Iris pigment epithelial cell (primary cell): ENCODE measurements around the gene NEUROG3.
"Not testable (repeated sequence)": the region's sequence is repeated elsewhere in the genome, so short reads cannot be mapped to it uniquely, and the experiment has no call there.

ENCODE experiments used
- DNase-seq: peaks from one replicate; pipeline ENCODE4 v3.0.0-alpha.2; 2011; ENCODE audit warnings: low read depth

NEUROG3 gene

DNA sequence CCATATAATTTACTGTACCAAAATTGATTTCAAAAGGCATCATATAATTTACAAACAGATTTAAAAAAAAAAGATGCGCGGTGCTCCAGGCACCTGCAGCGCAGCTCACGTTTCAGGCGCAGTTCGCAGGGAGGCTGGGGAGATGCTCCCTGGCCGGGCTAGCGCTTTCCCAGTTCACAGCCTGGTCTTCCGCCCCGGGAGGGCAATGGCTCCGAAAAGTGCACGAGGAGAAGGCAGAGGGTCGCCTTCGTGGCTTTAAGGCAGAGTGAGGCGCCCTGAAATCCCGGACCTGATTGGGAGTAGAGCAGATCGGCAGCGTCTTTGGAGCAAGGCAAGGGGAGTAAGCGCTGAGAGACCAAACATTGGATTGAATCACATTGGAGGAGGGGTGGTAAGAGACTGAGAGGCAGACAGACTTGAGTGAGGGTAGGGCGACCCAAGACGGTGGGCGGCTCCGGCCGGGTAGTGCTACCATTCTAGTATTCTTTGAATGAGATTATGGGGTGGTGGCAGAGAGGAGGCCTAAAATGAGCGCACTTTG, 1.5 kb downstream of the NEUROG3 start:
- DNase-seq: no peak

DNA sequence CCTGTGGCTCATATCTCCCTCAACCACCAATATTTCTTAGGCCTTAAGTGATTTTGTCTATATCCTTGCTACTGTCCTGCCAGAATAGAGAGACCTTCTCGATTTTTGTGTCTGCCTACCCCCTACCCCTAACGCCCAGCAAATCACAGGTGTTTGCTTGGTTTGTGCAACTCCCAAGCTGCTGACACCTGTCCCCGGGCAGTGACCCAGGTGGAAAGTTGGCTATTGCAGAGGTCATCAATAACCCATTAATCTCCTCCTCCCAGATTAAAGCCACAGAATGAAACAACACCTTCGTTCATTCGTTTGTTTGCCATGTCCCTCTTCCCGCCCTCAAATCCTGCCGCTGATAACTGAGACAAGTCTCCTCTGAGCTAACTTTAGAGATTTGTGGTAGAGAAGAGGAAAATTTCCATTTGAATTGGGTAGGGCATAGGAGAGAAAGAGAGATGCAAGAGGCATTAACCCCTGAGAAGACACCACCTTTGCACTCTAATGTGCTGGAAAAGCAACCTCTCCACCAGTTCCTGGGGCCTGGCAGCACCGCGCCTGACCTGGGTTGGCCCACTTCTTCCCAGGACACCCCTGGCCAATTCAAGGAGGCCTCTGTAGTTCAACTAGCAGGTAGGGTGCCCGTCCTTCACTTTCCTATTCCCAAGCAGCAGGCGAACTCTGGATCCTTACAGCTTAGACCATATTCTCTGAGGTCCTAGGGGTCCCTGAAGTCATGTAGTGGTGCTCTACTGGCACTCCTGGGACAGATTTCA, 3.0 kb downstream of the NEUROG3 start:
- DNase-seq: no peak

DNA sequence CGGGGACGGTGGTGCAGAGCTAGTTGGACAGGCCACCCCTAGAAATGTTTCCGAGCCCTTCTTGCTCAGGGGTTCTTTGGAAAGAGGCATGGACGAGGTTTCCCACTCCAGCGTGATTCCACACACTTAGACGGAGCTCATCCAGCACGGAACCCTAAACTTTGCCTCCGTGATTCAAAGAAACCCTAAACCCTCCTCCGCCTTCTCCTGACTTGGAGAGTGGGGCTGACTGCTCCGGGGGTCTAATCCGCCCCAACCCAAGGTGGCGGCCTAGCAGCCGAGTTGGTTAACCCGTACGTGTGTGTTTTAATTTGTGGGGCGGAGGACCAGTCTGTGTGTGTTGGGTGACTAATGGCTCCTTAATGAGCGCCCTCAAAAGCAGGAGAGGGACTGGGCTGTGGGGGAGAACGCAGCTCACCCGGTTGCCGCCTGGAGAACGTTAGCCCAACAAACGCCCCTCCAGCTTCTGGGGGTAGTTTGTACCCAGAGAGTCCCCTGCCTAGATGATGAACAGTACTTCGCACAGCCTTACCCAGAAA, 3.8 kb downstream of the NEUROG3 start:
- no peak for DNase-seq

DNA sequence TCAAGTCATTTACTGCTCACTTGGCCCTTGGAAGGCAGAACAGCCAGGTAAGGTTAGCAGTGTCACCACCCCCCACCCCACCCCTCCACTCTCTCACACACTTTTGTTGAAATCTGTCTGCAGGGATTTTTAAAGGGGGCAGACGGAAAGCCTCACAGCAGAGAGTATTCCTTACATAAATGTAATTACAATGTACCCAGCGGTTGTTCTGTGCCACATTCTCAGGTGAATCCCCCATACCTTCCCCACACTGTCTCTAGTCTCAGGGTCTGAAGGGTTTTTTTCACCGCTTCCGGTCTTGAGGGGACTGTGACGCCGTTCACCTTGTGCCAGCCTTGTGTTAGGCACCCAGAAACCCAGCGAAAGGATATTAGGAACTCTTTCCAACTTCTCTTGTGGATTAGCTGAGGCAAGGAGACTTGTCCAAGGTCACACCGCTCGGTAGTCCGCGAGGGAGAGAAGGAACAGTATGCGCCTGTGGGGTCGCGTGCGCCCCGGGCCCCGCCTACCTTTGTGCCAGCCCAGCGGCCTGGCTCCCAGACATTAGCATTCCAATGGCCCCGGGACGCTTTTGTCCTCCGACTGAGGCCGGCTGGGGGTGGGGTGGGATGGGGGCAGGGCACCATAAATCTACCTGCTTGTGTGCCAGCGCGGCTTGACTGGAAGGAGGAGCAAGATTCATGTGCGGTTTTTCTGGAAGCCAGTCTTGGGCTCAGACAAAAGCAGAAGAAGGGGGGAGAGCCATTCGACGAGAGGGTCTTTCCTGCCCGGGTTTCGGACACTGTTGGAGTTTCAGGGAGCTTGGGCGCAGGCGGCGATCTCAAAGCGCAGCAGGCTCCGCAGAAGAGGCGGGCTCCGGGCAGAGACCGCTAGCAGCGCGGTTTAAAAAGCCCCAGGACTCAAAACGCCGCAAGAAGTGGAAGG, 4.5 kb downstream of the NEUROG3 start:
- no peak for DNase-seq

DNA sequence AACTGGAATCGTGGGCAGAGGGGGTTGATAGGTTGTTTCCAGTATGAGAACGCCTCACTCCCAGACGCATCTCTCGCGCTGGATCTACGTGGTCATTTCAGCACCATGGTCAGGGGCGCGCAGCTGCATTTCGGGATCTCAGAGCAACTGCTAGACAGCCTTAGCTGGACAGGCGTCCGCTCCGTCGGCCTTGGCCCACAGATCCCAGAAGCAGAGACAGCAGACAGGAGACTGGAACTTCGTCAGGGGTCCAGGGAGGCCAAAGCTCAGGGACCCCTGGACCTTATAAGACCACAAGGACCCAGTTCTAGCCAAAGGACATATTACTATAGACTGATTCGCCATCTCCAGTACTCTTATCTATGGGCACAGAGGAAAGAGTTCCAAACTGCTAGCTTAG, 5.3 kb downstream of the NEUROG3 start:
- DNase-seq: peak; percentile 67

DNA sequence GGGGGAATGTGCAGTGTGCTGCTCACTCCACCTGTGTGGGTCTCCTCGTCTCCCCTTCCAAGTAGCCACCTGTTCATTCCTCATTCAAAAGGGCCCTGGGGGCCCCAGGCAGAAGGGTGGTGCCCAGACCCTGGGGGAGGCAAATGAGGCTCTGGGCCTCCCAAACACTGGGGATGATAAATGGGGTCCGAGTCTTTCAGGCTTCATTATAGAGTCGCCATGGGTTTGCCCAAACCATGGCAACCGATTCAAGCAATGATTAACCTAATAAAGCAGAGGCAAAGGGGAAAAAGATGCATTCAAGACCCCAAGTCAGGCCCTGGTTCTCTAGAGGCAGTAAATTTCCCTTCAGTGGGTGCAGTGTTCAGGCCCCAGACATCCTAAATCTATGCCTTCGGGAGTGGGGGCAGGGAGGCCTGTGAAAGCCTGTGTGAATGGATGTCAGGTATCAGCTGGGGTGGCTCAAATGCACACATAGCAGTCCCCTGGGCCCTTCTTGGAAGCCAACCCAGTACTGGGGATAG, 10.4 kb downstream of the NEUROG3 start:
- no peak for DNase-seq

DNA sequence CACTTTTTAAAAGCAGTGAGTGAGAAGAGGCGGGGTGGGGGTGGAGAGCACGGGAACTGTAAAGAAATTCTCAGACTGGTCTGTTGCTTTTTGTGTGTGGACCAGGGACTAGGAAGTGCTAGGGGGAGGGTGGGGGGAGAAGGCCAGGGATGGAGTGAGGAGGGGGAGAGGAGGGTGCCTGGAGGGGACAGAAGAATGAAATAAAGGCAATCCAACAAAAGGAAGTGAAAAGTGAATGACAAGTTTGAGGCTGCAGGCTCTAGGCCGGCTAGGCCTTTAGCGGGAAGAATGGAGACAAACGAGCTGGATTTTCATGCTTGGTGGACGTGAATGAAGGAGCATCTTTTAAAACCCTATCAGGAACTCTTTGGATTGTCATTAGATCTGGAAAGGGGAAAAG, 13.7 kb downstream of the NEUROG3 start:
- no peak for DNase-seq

DNA sequence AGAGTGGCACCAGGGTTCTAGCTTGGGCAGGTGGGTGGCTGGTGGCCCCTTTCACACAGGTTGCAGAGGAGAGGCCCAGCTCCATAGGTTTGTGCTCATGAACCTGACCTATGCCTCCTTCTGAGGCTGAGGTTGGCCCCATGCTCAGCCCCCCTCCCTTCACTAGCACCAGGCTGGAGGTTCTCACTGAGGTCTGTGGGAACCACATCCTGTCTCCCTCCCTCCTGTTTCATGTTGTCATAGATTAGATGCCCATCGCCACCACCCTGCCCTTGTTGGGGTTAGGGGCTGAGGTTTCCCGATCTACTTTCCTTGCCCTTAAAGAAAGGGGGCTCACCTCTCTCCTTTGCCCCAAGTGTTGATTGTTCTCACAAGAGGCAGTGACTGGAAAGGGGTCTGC, 14.7 kb downstream of the NEUROG3 start:
- DNase-seq: no peak

DNA sequence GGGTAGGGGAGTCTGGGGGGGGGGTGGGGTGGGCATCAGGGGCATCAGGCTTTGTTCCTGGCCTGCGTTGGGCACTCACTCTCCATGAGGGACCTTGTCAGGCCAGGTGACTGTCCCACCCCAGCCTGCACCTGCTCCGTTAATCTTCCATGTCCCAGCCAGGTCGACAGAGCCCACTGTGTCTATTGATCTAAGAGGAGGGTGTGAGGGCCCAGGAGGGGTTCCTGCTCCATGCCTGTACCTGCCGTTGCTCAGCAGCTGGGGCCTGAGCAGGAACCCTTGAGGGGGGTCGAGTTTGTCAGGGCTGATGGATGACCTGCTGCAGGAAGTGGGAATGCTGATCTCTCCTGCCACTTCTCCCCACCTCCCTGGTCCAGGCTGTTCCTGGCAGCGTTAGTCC, 18.6 kb downstream of the NEUROG3 start:
- DNase-seq: no peak

DNA sequence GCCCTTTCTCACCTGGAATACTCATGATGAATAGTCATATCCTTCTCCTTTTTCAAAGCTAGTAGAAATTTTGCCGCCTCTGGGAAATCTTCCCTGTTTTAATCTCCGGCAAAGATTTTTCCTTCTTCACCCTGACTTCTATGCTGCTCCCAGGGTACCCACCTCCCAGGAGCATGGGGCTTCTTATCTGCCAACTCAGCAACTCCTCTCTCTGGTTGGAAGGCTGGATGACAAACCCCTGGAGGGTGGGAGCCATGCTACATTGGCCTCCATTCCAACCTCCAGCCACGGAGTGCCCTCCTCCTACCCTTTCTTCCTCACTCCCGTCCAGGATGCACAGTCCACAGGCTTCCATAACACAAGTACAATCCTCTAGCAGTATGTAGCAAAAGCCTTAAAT, 19.9 kb downstream of the NEUROG3 start:
- DNase-seq: no peak

DNA sequence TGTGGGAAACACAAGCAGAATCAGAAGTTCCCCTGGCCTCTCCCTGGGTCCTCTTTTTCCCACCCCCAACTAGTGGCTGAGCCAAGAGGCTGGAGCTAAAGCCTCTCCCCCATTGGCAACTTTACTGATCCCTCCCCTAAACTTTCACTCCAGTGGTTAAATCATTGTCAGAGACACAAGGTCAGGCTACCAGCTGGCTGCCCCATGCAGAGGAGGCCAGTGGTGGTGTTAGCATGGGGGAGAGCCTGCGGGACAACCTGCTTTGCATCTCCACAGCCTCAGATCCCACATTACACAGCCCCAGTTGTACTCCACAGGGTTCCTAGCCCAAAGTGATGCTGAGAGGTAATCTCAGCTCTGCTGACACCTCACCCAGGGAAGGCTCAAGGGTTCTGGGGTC, 21.0 kb downstream of the NEUROG3 start:
- DNase-seq: no peak

DNA sequence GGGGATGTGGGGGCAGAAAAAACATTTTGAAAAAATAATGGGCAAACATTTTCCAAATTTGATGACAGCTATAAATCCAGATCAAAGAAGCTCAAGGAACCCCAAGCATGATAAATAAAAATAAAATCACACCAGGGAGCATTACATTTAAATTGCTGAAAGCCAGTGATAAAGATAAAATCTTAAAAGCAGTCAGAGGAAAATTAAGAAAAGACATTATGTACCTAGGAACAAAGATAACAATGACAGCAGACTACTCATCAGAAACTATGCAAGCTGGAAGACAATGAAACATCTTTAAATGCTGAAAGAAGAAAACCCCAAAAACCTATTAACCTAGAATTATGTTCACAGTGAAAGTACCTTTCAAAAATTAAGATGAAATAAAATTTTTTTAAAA, 23.3 kb downstream of the NEUROG3 start:
- DNase-seq: no peak

DNA sequence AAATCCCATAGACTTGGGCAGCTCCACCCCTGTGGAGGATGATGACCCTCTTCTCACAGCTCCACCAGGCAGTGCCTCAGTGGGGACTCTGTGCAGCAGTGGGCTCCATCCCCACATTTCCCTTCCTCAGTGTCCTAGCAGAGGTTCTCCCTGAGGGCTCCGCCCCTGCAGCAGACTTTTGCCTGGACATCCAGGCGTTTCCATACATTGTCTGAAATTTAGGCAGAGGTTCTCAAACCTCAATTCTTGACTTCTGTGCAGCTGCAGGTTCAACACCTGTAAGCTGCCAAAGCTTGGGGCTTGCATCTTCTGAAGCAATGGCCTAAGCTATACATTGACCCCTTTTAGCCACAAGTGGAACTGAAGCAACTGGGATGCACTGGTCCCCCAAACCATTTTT, 31.8 kb downstream of the NEUROG3 start:
- DNase-seq: no peak

DNA sequence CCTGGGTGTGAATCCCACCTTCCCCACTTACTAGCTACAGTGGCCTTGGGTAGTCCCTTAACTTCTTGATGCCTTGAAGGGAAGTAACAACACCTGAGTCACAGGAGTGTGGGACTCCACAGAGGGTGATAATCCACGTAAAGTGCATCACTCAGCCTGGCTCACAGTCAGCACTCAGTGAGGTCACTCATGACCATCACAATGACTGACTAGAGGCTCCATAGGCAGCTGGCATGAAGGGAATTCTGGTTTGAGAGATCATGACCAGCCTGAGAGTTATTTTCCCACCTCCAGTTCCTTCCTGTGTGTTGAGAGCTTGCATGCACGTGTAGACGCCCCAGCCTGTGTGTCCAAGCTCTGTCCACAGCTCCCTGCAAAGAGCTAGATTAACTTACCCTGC, 34.8 kb downstream of the NEUROG3 start:
- DNase-seq: no peak

DNA sequence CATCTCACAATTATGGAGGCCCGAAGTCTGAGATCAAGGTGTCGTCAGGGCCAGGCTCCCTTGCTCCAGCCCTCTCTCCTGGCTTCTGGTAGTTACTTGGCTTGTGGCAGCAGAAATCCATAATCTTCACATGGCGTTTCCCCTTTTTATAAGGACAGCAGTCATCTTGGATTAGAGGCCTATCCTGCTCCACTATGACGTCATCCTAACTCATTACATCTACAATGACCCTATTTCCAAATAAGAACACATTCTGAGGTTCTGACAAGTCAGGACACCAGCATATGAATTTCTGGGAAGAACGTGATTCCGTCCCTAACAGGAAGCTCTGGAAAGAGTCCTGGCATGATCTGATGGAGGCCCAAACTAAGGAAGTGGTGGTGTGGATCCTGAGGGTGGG, 35.8 kb downstream of the NEUROG3 start:
- no peak for DNase-seq

DNA sequence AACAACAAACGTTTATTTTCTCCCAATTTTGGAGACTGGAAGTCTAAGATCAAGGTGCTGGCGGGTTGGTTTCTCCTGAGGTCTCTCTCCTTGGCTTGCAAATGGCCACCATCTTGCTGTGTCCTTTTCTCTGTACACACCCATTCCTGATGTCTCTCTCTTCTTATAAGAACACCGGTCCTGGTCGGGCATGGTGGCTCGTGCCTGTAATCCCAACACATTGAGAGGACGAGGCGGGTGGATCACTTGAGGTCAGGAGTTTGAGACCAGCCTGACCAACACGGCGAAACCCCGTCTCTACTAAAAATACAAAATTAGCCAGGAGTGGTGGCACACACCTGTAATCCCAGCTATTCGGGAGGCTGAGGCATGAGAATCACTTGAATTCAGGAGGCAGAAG, 36.7 kb downstream of the NEUROG3 start:
- DNase-seq: not testable (repeated sequence)

DNA sequence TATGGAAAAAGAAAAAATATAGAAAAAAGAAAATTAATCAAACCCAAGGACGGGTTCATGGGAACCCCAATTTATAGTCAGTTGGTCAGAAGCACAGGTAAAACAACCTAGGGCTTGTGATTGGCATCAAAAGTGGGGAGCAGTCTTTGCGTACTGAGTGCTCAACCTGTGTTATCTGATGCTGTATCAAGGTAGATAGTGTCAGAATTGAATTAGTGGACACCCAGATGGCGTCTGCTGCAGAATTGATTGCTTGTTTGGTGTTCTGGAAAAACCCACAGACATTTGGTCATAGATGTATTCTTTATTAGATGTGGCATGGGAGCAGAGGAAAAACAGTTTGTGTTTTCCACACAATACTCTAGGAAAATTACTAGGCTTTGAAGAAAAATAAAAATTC, 39.6 kb downstream of the NEUROG3 start:
- no peak for DNase-seq

DNA sequence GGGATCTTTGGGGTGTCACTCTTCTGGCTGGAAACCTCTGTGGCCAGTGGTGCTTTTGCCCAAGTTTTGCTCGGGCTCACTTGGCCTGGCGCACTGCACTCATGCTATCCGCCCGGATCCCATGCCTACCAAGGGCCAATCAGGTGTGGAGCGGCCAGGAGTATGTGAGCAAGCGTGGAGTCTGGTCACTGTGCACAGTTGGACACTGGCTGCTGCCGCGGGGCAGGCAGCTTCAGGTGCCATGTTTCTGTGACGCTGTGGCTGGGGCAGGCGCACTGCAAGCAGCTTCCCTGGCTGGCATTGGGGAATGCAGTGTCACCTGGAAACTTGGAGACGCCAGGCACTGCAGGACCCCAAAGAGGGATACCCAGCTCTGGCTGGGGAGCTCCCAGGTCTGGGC, 45.3 kb downstream of the NEUROG3 start:
- no peak for DNase-seq
